HG03196 (cell line): ENCODE results near the gene HID1.
"Not testable (repeated sequence)": the region's sequence is repeated elsewhere in the genome, so short reads cannot be mapped to it uniquely, and the experiment has no call there.

Experiments
- ATAC-seq: cut with Tn5 transposase; IDR thresholded peaks from one replicate; pipeline ENCODE4 v1.9.1; 2021; ENCODE audit not compliant: unreplicated experiment

Gene HID1

GRCh38 chr17:74999523-74999922 is 27.0 kb upstream of the HID1 start:
- ATAC-seq: no peak

GRCh38 chr17:74998783-74999182 is 26.2 kb upstream of the HID1 start:
- no peak for ATAC-seq

- no peak for ATAC-seq
These were observed 23.3 kb upstream of the HID1 start for GRCh38 chr17:74995847-74996246.

- ATAC-seq: no peak
These were observed 21.9 kb upstream of the HID1 start for GRCh38 chr17:74994440-74994839.

GRCh38 chr17:74992223-74992622 is 19.7 kb upstream of the HID1 start:
- ATAC-seq: no peak

- ATAC-seq: no peak
These were observed 18.1 kb upstream of the HID1 start for GRCh38 chr17:74990581-74991105.

- ATAC-seq: peak; percentile 16
These were observed 15.6 kb upstream of the HID1 start for GRCh38 chr17:74987909-74988711.

- ATAC-seq: peak; percentile 89
These were observed 14.9 kb upstream of the HID1 start, which contains the start of gene CDR2L for GRCh38 chr17:74987418-74987908. Gene CDR2L, plus strand, starts transcription at chr17:74987632. Its CDS starts 412 bp downstream, at chr17:74988044.

GRCh38 chr17:74986206-74986576 is 13.6 kb upstream of the HID1 start:
- no peak for ATAC-seq

- not testable (repeated sequence) for ATAC-seq
These were observed 10.2 kb upstream of the HID1 start for GRCh38 chr17:74982663-74983313.

- ATAC-seq: no peak
These were observed 9.6 kb upstream of the HID1 start for GRCh38 chr17:74981979-74982662.

GRCh38 chr17:74981318-74981978 is 8.9 kb upstream of the HID1 start:
- ATAC-seq: no peak

GRCh38 chr17:74979408-74980146 is 7.0 kb upstream of the HID1 start:
- no peak for ATAC-seq

GRCh38 chr17:74978240-74978639 is 5.7 kb upstream of the HID1 start:
- no peak for ATAC-seq

GRCh38 chr17:74977802-74978201 is 5.2 kb upstream of the HID1 start:
- no peak for ATAC-seq

- ATAC-seq: no peak
These were observed 3.4 kb upstream of the HID1 start for GRCh38 chr17:74975943-74976342.

- ATAC-seq: no peak
These were observed 392 bp upstream of the HID1 start for GRCh38 chr17:74972973-74973328.

- no peak for ATAC-seq
These were observed 785 bp downstream of the HID1 start for GRCh38 chr17:74971842-74972106.

GRCh38 chr17:74971069-74971841 is 1.3 kb downstream of the HID1 start:
- ATAC-seq: no peak

GRCh38 chr17:74970395-74970794 is 2.2 kb downstream of the HID1 start:
- no peak for ATAC-seq
